Neural cell (in vitro differentiated cells): ENCODE results near the gene CLASP1. TPM values are rescaled to one million over a fixed set of nuclear protein-coding genes. Genes with fewer than 3 reads are reported as not detected.
"Not testable (repeated sequence)": the region's sequence is repeated elsewhere in the genome, so short reads cannot be mapped to it uniquely, and the experiment has no call there.

Experiments
- H2AFZ ChIP-seq: fragments of 200-600, 300-800 bp; sonication (generic), shearing (Covaris generic); 2 replicates; pipeline ENCODE4 v1.6.0; 2014; ENCODE audit warnings: low read depth, mild to moderate bottlenecking, antibody characterized with exemption, low read length, moderate library complexity
- H3F3A ChIP-seq: fragments of 200-600 bp; shearing (Covaris generic); 2 replicates; pipeline ENCODE4 v1.6.1; 2016; ENCODE audit warnings: mild to moderate bottlenecking, moderate library complexity, mixed read lengths, antibody characterized with exemption, low read length; ENCODE audit not compliant: insufficient read depth, poor library complexity, severe bottlenecking
- H3K27ac ChIP-seq: fragments of 200-600, 300-800 bp; sonication (generic), shearing (Covaris generic); 2 replicates; pipeline ENCODE4 v1.5.1; 2014; ENCODE audit warnings: mild to moderate bottlenecking, low read length, moderate library complexity
- H3K27me3 ChIP-seq: fragments of 300-800, 200-600 bp; sonication (generic), shearing (Covaris generic); 2 replicates; pipeline ENCODE4 v1.6.0; 2014; ENCODE audit warnings: mild to moderate bottlenecking, low read depth, low read length, moderate library complexity; ENCODE audit not compliant: insufficient read depth
- H3K36me3 ChIP-seq: fragments of 300-800, 200-600 bp; sonication (generic), shearing (Covaris generic); 2 replicates; pipeline ENCODE4 v1.5.1; 2014; ENCODE audit warnings: mild to moderate bottlenecking, antibody characterized with exemption, low read length, moderate library complexity; ENCODE audit not compliant: insufficient read depth
- H3K4me2 ChIP-seq: fragments of 300-800, 200-600 bp; sonication (generic), shearing (Covaris generic); 2 replicates; pipeline ENCODE4 v1.6.0; 2014; ENCODE audit warnings: mild to moderate bottlenecking, low read length
- H3K4me3 ChIP-seq: fragments of 300-800, 200-600 bp; sonication (generic), shearing (Covaris generic); 2 replicates; pipeline ENCODE4 v1.5.1; 2014; ENCODE audit warnings: mild to moderate bottlenecking, low read length, moderate library complexity
- H3K79me2 ChIP-seq: fragments of 200-600 bp; shearing (Covaris generic); replicated peaks from 2 replicates; pipeline ENCODE4 v1.6.0; 2014; ENCODE audit warnings: mild to moderate bottlenecking, low read length, moderate library complexity; ENCODE audit not compliant: insufficient read depth
- H3K9ac ChIP-seq: fragments of 300-800, 200-600 bp; sonication (generic), shearing (Covaris generic); 2 replicates; pipeline ENCODE4 v1.6.1; 2016; ENCODE audit warnings: mild to moderate bottlenecking, low read length, mixed read lengths
- H3K9me2 ChIP-seq: fragments of 200-600 bp; shearing (Covaris generic); 2 replicates; pipeline ENCODE4 v1.6.1; 2016; ENCODE audit warnings: mild to moderate bottlenecking, low read length, mixed read lengths; ENCODE audit not compliant: insufficient read depth
- H3K9me3 ChIP-seq: fragments of 200-600, 300-800 bp; sonication (generic), shearing (Covaris generic); 2 replicates; pipeline ENCODE4 v1.6.1; 2016; ENCODE audit warnings: mild to moderate bottlenecking, mixed run types, low read length, moderate library complexity, mixed read lengths
- H4K20me1 ChIP-seq: fragments of 200-600 bp; shearing (Covaris generic); 2 replicates; pipeline ENCODE4 v1.6.1; 2016; ENCODE audit warnings: mild to moderate bottlenecking, mixed run types; ENCODE audit not compliant: insufficient read depth
- EP300 ChIP-seq: fragments of 450-650 bp; conservative IDR thresholded peaks from 2 replicates; pipeline ENCODE4 v1.6.1; 2014; ENCODE audit warnings: antibody characterized with exemption, mild to moderate bottlenecking, moderate library complexity; ENCODE audit not compliant: poor library complexity, severe bottlenecking
- EZH2 ChIP-seq: fragments of 200-600, 300-800 bp; shearing (Covaris generic), sonication (generic); IDR thresholded peaks from 2 replicates; pipeline ENCODE4 v1.6.1; 2014; ENCODE audit warnings: antibody characterized with exemption, low read length, borderline replicate concordance, mild to moderate bottlenecking; ENCODE audit not compliant: insufficient read depth, poor library complexity, severe bottlenecking
- MXI1 ChIP-seq: fragments of 450-650 bp; conservative IDR thresholded peaks from 2 replicates; pipeline ENCODE4 v1.6.1; 2014; ENCODE audit warnings: antibody characterized with exemption, mild to moderate bottlenecking; ENCODE audit not compliant: poor library complexity, severe bottlenecking
- POLR2AphosphoS5 ChIP-seq: IDR thresholded peaks from 2 replicates; pipeline ENCODE4 v1.6.1; 2012
- RAD21 ChIP-seq: fragments of 450-650 bp; conservative IDR thresholded peaks from 2 replicates; pipeline ENCODE4 v1.6.1; 2014; ENCODE audit warnings: antibody characterized with exemption, mild to moderate bottlenecking, moderate library complexity
- SMC3 ChIP-seq: fragments of 450-650 bp; conservative IDR thresholded peaks from 2 replicates; pipeline ENCODE4 v1.6.1; 2014; ENCODE audit warnings: antibody characterized with exemption, mild to moderate bottlenecking, moderate library complexity; ENCODE audit not compliant: poor library complexity
- TAF1 ChIP-seq: IDR thresholded peaks from 2 replicates; pipeline ENCODE4 v1.6.1; 2012; ENCODE audit warnings: low read depth
- polyA plus RNA-seq: library from polyadenylated mRNA; depleted of rRNA; stranded (reverse); fragments of >200 nt; gene quantifications from 2 replicates; pipeline ENCODE4 v1.2.3, GENCODE V29; 2014
- TF ChIP-seq, protein P1 (sequence below): IDR thresholded peaks from 2 replicates; pipeline ENCODE4 v1.6.1; 2012; ENCODE audit warnings: borderline replicate concordance
- TF ChIP-seq, protein P2 (sequence below): fragments of 450-650 bp; IDR thresholded peaks from 2 replicates; pipeline ENCODE4 v1.5.1; 2014; ENCODE audit warnings: antibody characterized with exemption, mild to moderate bottlenecking, moderate library complexity; ENCODE audit not compliant: poor library complexity, severe bottlenecking

Gene CLASP1
- polyA plus RNA-seq, 1 donor from 2014 or later: 41.3 TPM

DNA sequence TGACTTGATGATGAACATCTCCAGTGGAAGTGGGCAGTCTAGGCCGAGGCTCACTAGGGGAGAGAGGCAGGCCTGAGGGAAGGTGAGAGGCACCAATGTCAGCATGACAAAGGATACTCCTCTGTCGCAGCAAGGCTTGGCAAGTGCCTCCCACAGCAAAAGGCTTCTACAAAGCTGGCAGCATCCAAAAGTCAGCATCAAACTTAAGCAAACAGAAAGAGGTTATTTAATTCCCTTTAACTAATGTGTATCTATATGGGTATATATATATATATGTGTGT lies 45.8 kb upstream of the CLASP1 start:
- H3K4me3 ChIP-seq: no peak overlapping the region
- H4K20me1 ChIP-seq: no peaks in the 10 kb centered on the region
- no peaks in the 10 kb centered on the region for H3K9me3 ChIP-seq
- no peaks in the 10 kb centered on the region for H3K27me3 ChIP-seq
- no peak overlapping the region for H3K9ac ChIP-seq
- H3K36me3 ChIP-seq: no peaks in the 10 kb centered on the region
- no peak overlapping the region for H2AFZ ChIP-seq
- TF ChIP-seq EZH2 (no peak), MXI1 (no peak), POLR2AphosphoS5 (no peak), SMC3 (no peak), EP300 (no peak), RAD21 (no peak), TAF1 (no peak)
- TF ChIP-seq, protein P1, sequence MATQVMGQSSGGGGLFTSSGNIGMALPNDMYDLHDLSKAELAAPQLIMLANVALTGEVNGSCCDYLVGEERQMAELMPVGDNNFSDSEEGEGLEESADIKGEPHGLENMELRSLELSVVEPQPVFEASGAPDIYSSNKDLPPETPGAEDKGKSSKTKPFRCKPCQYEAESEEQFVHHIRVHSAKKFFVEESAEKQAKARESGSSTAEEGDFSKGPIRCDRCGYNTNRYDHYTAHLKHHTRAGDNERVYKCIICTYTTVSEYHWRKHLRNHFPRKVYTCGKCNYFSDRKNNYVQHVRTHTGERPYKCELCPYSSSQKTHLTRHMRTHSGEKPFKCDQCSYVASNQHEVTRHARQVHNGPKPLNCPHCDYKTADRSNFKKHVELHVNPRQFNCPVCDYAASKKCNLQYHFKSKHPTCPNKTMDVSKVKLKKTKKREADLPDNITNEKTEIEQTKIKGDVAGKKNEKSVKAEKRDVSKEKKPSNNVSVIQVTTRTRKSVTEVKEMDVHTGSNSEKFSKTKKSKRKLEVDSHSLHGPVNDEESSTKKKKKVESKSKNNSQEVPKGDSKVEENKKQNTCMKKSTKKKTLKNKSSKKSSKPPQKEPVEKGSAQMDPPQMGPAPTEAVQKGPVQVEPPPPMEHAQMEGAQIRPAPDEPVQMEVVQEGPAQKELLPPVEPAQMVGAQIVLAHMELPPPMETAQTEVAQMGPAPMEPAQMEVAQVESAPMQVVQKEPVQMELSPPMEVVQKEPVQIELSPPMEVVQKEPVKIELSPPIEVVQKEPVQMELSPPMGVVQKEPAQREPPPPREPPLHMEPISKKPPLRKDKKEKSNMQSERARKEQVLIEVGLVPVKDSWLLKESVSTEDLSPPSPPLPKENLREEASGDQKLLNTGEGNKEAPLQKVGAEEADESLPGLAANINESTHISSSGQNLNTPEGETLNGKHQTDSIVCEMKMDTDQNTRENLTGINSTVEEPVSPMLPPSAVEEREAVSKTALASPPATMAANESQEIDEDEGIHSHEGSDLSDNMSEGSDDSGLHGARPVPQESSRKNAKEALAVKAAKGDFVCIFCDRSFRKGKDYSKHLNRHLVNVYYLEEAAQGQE: no peak
- TF ChIP-seq, protein P2, sequence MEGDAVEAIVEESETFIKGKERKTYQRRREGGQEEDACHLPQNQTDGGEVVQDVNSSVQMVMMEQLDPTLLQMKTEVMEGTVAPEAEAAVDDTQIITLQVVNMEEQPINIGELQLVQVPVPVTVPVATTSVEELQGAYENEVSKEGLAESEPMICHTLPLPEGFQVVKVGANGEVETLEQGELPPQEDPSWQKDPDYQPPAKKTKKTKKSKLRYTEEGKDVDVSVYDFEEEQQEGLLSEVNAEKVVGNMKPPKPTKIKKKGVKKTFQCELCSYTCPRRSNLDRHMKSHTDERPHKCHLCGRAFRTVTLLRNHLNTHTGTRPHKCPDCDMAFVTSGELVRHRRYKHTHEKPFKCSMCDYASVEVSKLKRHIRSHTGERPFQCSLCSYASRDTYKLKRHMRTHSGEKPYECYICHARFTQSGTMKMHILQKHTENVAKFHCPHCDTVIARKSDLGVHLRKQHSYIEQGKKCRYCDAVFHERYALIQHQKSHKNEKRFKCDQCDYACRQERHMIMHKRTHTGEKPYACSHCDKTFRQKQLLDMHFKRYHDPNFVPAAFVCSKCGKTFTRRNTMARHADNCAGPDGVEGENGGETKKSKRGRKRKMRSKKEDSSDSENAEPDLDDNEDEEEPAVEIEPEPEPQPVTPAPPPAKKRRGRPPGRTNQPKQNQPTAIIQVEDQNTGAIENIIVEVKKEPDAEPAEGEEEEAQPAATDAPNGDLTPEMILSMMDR: no peak
- no peak overlapping the region for H3K27ac ChIP-seq
- no peak overlapping the region for H3K4me2 ChIP-seq
- no peaks in the 10 kb centered on the region for H3K79me2 ChIP-seq
- H3K9me2 ChIP-seq: no peaks in the 10 kb centered on the region
- no peaks in the 10 kb centered on the region for H3F3A ChIP-seq

DNA sequence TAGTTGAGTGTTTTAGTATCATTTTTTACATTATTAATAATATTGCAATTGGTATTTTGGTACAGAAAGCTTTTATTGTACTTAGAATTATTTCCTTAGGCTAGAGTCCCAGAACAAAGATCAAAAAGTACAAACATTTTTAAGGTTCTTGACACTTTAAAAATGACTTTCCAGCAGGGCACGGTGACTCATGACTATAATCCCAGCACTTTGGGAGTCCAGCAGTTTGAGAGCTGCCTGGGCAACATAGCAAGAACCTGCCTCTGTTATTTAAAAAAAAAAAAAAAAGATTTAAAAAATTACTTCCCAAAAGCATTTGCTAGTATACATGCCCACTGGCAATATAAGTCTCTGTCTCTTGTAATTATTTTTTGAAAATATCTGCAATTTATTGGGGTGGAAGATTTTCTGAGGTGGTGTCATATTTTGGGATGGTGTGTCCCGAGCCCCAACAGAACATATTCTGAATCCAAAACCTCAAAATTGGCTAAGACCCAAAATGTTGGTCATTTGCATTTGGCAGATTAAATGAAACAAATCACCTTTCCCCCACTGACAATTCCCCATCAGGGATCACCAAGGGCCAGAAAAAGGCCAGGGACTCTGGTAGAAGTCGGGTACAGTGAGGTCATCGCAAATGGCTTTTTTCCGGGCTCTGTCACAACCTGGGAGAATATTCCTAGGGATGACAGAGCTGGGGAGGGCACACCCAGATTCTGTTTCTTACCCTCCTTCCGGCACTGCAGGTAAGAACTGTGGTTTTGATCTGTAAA lies 45.3 kb upstream of the CLASP1 start:
- Histone ChIP-seq H3K4me3 (no peak overlapping the region), H3K9me2 (no peaks in the 10 kb centered on the region), H3K9me3 (no peaks in the 10 kb centered on the region), H3K4me2 (no peak overlapping the region), H3K27ac (no peak overlapping the region), H4K20me1 (no peaks in the 10 kb centered on the region), H3K9ac (no peak overlapping the region), H3F3A (no peaks in the 10 kb centered on the region), H3K27me3 (no peaks in the 10 kb centered on the region), H3K79me2 (no peaks in the 10 kb centered on the region), H3K36me3 (no peaks in the 10 kb centered on the region), H2AFZ (no peak overlapping the region)
- TF ChIP-seq TAF1 (no peak), POLR2AphosphoS5 (no peak), SMC3 (no peak), RAD21 (no peak), MXI1 (no peak), EZH2 (no peak), EP300 (no peak)
- TF ChIP-seq, protein P1: no peak
- TF ChIP-seq, protein P2: no peak

DNA sequence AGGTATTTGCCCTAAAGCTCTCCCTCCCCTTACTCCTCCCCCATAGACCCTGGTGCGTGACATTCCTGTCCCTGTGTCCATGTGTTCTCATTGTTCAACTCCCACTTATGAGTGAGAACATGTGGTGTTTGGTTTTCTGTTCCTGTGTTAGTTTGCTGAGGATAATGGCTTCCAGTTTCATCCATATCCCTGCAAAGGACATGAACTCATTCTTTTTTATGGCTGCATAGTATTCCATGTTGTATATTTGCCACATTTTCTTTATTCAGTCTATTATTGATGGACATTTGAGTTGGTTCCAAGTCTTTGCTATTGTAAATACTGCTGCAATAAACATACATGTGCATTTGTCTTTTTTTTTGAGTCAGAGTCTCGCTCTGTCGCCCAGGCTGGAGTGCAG lies 41.3 kb upstream of the CLASP1 start:
- not testable (repeated sequence) for H3F3A ChIP-seq, H3K36me3 ChIP-seq, H3K9me3 ChIP-seq, H2AFZ ChIP-seq, H4K20me1 ChIP-seq, H3K4me2 ChIP-seq, H3K4me3 ChIP-seq, H3K79me2 ChIP-seq, H3K9me2 ChIP-seq, H3K27ac ChIP-seq, H3K9ac ChIP-seq, H3K27me3 ChIP-seq
